HEK293 (cell line): ENCODE data around the gene FRMPD4.

Source experiments
- CTCF ChIA-PET: fragments of 350-600 bp; formaldehyde crosslinking; extraction: SDS; loops from one replicate; lab custom pipeline; 2021; ENCODE audit warnings: antibody characterized with exemption; lab: Yijun Ruan, JAX
- POLR2A ChIA-PET: fragments of 300-600 bp; formaldehyde crosslinking; extraction: SDS; loops from one replicate; lab custom pipeline; 2020; ENCODE audit warnings: antibody characterized with exemption, inconsistent platforms; lab: Yijun Ruan, JAX
- H3K27ac ChIP-seq: fragments of 200-500 bp; sonication (Bioruptor generic); 2 replicates; pipeline ENCODE4 v1.5.1; 2014; ENCODE audit warnings: low read depth, low read length, control low read depth, inconsistent platforms; ENCODE audit errors: extremely low read depth
- H3K36me3 ChIP-seq, 2 experiments: fragments of 200-500 bp in 1 of 2; sonication (Bioruptor generic) in 1 of 2; 1 replicate in 1 of 2; 2 replicates in 1 of 2; pipeline ENCODE4 v1.5.1; 2014 to 2017; ENCODE audit warnings: inconsistent platforms in 2 of 2, low read length in 2 of 2; ENCODE audit not compliant: control insufficient read depth in 2 of 2, insufficient read depth in 1 of 2
- H3K4me1 ChIP-seq: fragments of 200-500 bp; sonication (Bioruptor generic); 2 replicates; pipeline ENCODE4 v1.5.1; 2014; ENCODE audit warnings: mild to moderate bottlenecking, low read length, inconsistent platforms; ENCODE audit not compliant: control insufficient read depth, insufficient read depth
- H3K4me3 ChIP-seq: 2 replicates; pipeline ENCODE4 v1.5.1; 2011; ENCODE audit warnings: low read depth, mild to moderate bottlenecking, control low read depth, low read length, moderate library complexity
- H3K9me3 ChIP-seq: fragments of 200-500 bp; sonication (Bioruptor generic); 2 replicates; pipeline ENCODE4 v1.5.1; 2014; ENCODE audit warnings: low read depth, low read length, inconsistent platforms; ENCODE audit not compliant: control insufficient read depth, insufficient read depth
- ELK4 ChIP-seq: IDR thresholded peaks from 2 replicates; pipeline ENCODE4 v1.6.1; 2011; ENCODE audit warnings: mild to moderate bottlenecking, low read depth, low read length, borderline replicate concordance
- IKZF3 ChIP-seq: fragments of 450-650 bp; IDR thresholded peaks from 2 replicates; pipeline ENCODE4 v1.5.0; 2018; ENCODE audit warnings: missing biosample characterization, mild to moderate bottlenecking, missing genetic modification characterization, moderate library complexity
- SCRT1 ChIP-seq: fragments of 450-650 bp; formaldehyde crosslinking; IDR thresholded peaks from 2 replicates; pipeline ENCODE4 v1.5.1; 2016; ENCODE audit warnings: missing biosample characterization, missing genetic modification characterization, borderline replicate concordance
- SCRT2 ChIP-seq: fragments of 450-650 bp; formaldehyde crosslinking; IDR thresholded peaks from 2 replicates; pipeline ENCODE4 v1.5.1; 2016; ENCODE audit warnings: missing biosample characterization, missing genetic modification characterization
- ZBTB49 ChIP-seq: fragments of 450-650 bp; formaldehyde crosslinking; IDR thresholded peaks from 2 replicates; pipeline ENCODE4 v1.5.1; 2016; ENCODE audit warnings: missing biosample characterization, missing genetic modification characterization, low read depth
- ZBTB8A ChIP-seq: fragments of 450-650 bp; formaldehyde crosslinking; IDR thresholded peaks from 2 replicates; pipeline ENCODE4 v1.5.1; 2016; ENCODE audit warnings: missing biosample characterization, missing genetic modification characterization
- ZNF416 ChIP-seq: fragments of 450-650 bp; formaldehyde crosslinking; IDR thresholded peaks from 2 replicates; pipeline ENCODE4 v1.5.1; 2016; ENCODE audit warnings: missing biosample characterization, missing genetic modification characterization
- ZNF433 ChIP-seq: fragments of 450-650 bp; formaldehyde crosslinking; IDR thresholded peaks from 2 replicates; pipeline ENCODE4 v1.5.1; 2016; ENCODE audit warnings: missing biosample characterization, missing genetic modification characterization, low read depth
- ZNF549 ChIP-seq: fragments of 450-650 bp; IDR thresholded peaks from 2 replicates; pipeline ENCODE4 v1.5.1; 2018; ENCODE audit warnings: missing biosample characterization, missing genetic modification characterization, mild to moderate bottlenecking, inconsistent platforms, moderate library complexity
- ZNF580 ChIP-seq: fragments of 450-650 bp; formaldehyde crosslinking; IDR thresholded peaks from 2 replicates; pipeline ENCODE4 v1.5.1; 2016; ENCODE audit warnings: missing biosample characterization, missing genetic modification characterization
- ZNF639 ChIP-seq: fragments of 450-650 bp; formaldehyde crosslinking; IDR thresholded peaks from 2 replicates; pipeline ENCODE4 v1.5.1; 2016; ENCODE audit warnings: missing biosample characterization, missing genetic modification characterization
- ZNF664 ChIP-seq: fragments of 450-650 bp; formaldehyde crosslinking; IDR thresholded peaks from 2 replicates; pipeline ENCODE4 v1.5.1; 2016; ENCODE audit warnings: missing biosample characterization, missing genetic modification characterization
- ZNF76 ChIP-seq: fragments of 450-650 bp; formaldehyde crosslinking; IDR thresholded peaks from 2 replicates; pipeline ENCODE4; 2016; ENCODE audit warnings: low read depth, missing biosample characterization, missing genetic modification characterization, borderline replicate concordance
- ZNF843 ChIP-seq: fragments of 450-650 bp; formaldehyde crosslinking; IDR thresholded peaks from 2 replicates; pipeline ENCODE4 v1.5.1; 2016; ENCODE audit warnings: missing biosample characterization, missing genetic modification characterization
- ZSCAN16 ChIP-seq: fragments of 450-650 bp; formaldehyde crosslinking; IDR thresholded peaks from 2 replicates; pipeline ENCODE4 v1.5.1; 2016; ENCODE audit warnings: missing biosample characterization, missing genetic modification characterization
- TF ChIP-seq, protein P1 (sequence below): fragments of 450-650 bp; formaldehyde crosslinking; IDR thresholded peaks from 2 replicates; pipeline ENCODE4 v1.5.1; 2017; ENCODE audit warnings: missing biosample characterization, missing genetic modification characterization
- TF ChIP-seq, protein P2 (sequence below): fragments of 450-650 bp; formaldehyde crosslinking; IDR thresholded peaks from 2 replicates; pipeline ENCODE4 v1.5.1; 2016; ENCODE audit warnings: missing biosample characterization, missing genetic modification characterization

Gene FRMPD4

DNA sequence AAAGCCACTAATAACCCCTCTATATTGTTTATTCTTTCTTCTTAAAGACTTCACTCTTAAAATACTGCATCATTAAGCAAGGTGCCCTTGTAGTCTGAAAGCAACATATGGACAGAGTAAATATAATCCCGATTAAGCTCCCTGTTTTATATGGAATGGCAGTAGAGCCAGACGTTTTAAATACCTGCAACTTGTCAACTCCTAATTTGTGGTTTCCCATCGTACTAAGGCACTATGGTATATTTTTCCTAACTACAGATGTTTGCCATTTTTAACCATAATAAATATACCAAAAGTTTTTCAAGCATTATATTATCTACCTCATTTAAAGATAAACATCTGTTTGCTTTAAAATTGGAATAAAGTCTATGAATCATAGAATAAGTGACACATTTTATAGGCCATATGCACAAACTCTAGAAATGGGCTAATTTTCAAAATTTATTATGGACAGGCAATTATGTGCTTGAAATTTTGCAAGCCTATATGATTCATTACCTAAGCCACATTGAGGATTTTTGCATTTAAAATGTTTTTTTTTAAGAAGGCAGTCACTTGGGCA, 194.6 kb downstream of the FRMPD4 start (continued):
- TF ChIP-seq ZBTB49 (tag by site-specific recombination) = no peak
- peak; percentile 63; the same call in 1 of the 2 replicates for TF ChIP-seq ZNF843
- TF ChIP-seq ELK4 = no peak
- TF ChIP-seq ZBTB8A = no peak; the same call in none of the 2 replicates
- TF ChIP-seq ZNF76 = no peak
- TF ChIP-seq ZSCAN16 (tag by site-specific recombination) = no peak
- TF ChIP-seq, protein P1, sequence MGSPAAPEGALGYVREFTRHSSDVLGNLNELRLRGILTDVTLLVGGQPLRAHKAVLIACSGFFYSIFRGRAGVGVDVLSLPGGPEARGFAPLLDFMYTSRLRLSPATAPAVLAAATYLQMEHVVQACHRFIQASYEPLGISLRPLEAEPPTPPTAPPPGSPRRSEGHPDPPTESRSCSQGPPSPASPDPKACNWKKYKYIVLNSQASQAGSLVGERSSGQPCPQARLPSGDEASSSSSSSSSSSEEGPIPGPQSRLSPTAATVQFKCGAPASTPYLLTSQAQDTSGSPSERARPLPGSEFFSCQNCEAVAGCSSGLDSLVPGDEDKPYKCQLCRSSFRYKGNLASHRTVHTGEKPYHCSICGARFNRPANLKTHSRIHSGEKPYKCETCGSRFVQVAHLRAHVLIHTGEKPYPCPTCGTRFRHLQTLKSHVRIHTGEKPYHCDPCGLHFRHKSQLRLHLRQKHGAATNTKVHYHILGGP = 0 out of 2 replicates have a peak, but pooled peaks have one; percentile 26
- TF ChIP-seq ZNF580 = no peak
- peak; percentile 48; the same call in 1 of the 2 replicates for TF ChIP-seq IKZF3 (tag by site-specific recombination)
- TF ChIP-seq ZNF664 (tag by site-specific recombination) = no peak
- no peak for TF ChIP-seq ZNF433 (tag by site-specific recombination)
- TF ChIP-seq, all 188 proteins: peak for 10

DNA sequence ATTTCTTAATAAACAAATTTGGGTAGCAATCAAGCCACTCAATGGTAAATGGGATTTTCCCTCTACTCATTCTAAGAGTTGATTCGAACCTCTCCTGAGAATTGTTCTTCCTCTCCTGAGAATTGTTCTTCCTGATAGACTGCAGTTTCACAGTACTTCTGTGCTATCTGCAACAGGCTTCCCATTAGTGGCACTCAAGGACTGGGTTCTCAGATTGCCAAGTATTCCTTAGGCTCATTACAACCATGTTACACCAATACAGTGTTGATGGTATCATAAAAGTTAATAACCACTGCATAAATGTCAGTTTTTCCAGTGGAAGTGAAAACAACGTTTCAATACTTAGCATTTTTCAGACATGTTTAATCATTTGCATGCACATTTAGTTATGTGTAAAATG, 201.6 kb downstream of the FRMPD4 start:
- Histone ChIP-seq H3K9me3 (no peaks in the 10 kb centered on the region), H3K4me1 (no peaks in the 10 kb centered on the region), H3K4me3 (no peak overlapping the region), H3K36me3 (no peaks in the 10 kb centered on the region), H3K27ac (no peak overlapping the region)
- TF ChIP-seq ZNF639 (tag by site-specific recombination) = no peak
- no peak for TF ChIP-seq ZSCAN16 (tag by site-specific recombination)
- TF ChIP-seq, protein P2, sequence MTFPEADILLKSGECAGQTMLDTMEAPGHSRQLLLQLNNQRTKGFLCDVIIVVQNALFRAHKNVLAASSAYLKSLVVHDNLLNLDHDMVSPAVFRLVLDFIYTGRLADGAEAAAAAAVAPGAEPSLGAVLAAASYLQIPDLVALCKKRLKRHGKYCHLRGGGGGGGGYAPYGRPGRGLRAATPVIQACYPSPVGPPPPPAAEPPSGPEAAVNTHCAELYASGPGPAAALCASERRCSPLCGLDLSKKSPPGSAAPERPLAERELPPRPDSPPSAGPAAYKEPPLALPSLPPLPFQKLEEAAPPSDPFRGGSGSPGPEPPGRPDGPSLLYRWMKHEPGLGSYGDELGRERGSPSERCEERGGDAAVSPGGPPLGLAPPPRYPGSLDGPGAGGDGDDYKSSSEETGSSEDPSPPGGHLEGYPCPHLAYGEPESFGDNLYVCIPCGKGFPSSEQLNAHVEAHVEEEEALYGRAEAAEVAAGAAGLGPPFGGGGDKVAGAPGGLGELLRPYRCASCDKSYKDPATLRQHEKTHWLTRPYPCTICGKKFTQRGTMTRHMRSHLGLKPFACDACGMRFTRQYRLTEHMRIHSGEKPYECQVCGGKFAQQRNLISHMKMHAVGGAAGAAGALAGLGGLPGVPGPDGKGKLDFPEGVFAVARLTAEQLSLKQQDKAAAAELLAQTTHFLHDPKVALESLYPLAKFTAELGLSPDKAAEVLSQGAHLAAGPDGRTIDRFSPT (tag by site-specific recombination) = no peak
- peak; percentile 60; the same call in 1 of the 2 replicates for TF ChIP-seq SCRT2 (tag by site-specific recombination)
- peak; percentile 67; the same call in 1 of the 2 replicates for TF ChIP-seq SCRT1
- no peak for TF ChIP-seq ZNF416
- no peak for TF ChIP-seq ZNF549 (tag by site-specific recombination)
- POLR2A ChIA-PET = no interaction called here
- CTCF ChIA-PET = no interaction called here
